CD4-positive, alpha-beta memory T cell (primary cell): Measurements from ENCODE around the gene WDR27. TPM values are rescaled to one million over a fixed set of nuclear protein-coding genes. Genes with fewer than 3 reads are reported as not detected.

ENCODE experiments used
- CTCF ChIA-PET: fragments of 350-600 bp; sonication (Branson Sonifier 250); formaldehyde crosslinking; loops from one replicate; lab custom pipeline; 2021; ENCODE audit warnings: inconsistent platforms; ENCODE audit not compliant: partially characterized antibody; lab: Charles Lee
- POLR2A ChIA-PET: fragments of 350-600 bp; sonication (Branson Sonifier 250); formaldehyde crosslinking; loops from one replicate; lab custom pipeline; 2021; ENCODE audit not compliant: partially characterized antibody; lab: Charles Lee
- DNase-seq, 5 donors: peaks; one replicate each; pipeline versions ENCODE4 v3.0.0 to v3.0.0-alpha.2; 2020 to 2022; ENCODE audit warnings: mixed read lengths in 1 of 5
- H3K27ac ChIP-seq: one replicate; pipeline ENCODE4 v1.7.0; 2013; ENCODE audit warnings: low read depth, low read length
- H3K27me3 ChIP-seq: 2 replicates; pipeline ENCODE4 v1.7.0; 2013; ENCODE audit warnings: mild to moderate bottlenecking, low read length, moderate library complexity; ENCODE audit not compliant: insufficient read depth
- H3K36me3 ChIP-seq: 2 replicates; pipeline ENCODE4 v1.7.0; 2013; ENCODE audit warnings: mild to moderate bottlenecking, low read length, moderate library complexity; ENCODE audit not compliant: insufficient read depth
- H3K4me1 ChIP-seq: 2 replicates; pipeline ENCODE4 v1.7.0; 2013; ENCODE audit warnings: mild to moderate bottlenecking, low read length, moderate library complexity; ENCODE audit not compliant: insufficient read depth
- H3K4me3 ChIP-seq, 2 donors: one replicate each; pipeline ENCODE4 v1.7.0; 2013; ENCODE audit warnings: low read length in 2 of 2, mild to moderate bottlenecking in 1 of 2
- H3K9me3 ChIP-seq, 2 donors: one replicate each; pipeline ENCODE4 v1.7.0; 2013; ENCODE audit warnings: low read length in 2 of 2, control low read depth in 1 of 2; ENCODE audit not compliant: control insufficient read depth in 1 of 2
- H3K27ac Mint-ChIP-seq, 7 donors: one replicate each; pipeline ENCODE4 v1.8.0; 2020 to 2021; ENCODE audit warnings: mixed read lengths in 7 of 7, mild to moderate bottlenecking in 6 of 7, inconsistent platforms in 3 of 7, moderate library complexity in 3 of 7
- H3K27me3 Mint-ChIP-seq, 2 donors: one replicate each; pipeline ENCODE4 v1.8.0; 2020 to 2021; ENCODE audit warnings: mixed read lengths in 2 of 2
- H3K36me3 Mint-ChIP-seq, 2 donors: one replicate each; pipeline ENCODE4 v1.8.0; 2020 to 2021; ENCODE audit warnings: mixed read lengths in 2 of 2, inconsistent platforms in 1 of 2, mild to moderate bottlenecking in 1 of 2
- H3K4me1 Mint-ChIP-seq, 4 donors: one replicate each; pipeline ENCODE4 v1.8.0; 2020 to 2021; ENCODE audit warnings: mixed read lengths in 4 of 4, mild to moderate bottlenecking in 1 of 4
- H3K4me3 Mint-ChIP-seq, 8 donors: one replicate each; pipeline ENCODE4 v1.8.0; 2020 to 2021; ENCODE audit warnings: mixed read lengths in 8 of 8, mild to moderate bottlenecking in 7 of 8, moderate library complexity in 6 of 8, inconsistent platforms in 3 of 8
- H3K9me3 Mint-ChIP-seq, 8 donors: one replicate each; pipeline ENCODE4 v1.8.0; 2020 to 2021; ENCODE audit warnings: mixed read lengths in 8 of 8, mild to moderate bottlenecking in 5 of 8, inconsistent platforms in 3 of 8, moderate library complexity in 1 of 8
- intact Hi-C: fragments of 100-400 bp; cut with micrococcal nuclease; formaldehyde crosslinking; loops from one replicate; pipeline ENCODE4 v1.15.1; 2023
- polyA plus RNA-seq, 2 donors: library from polyadenylated mRNA; unstranded; fragments of 300-500 nt; fragmentation: Illumina TruSeq; gene quantifications; one replicate each; pipeline ENCODE4 v1.2.3, GENCODE V29; 2021
- total RNA-seq, 2 experiments: library from RNA; stranded (reverse); gene quantifications; one replicate each; pipeline ENCODE4 v1.2.3, GENCODE V29; 2021

WDR27 gene
- total and polyA plus RNA-seq, 4 experiments from 2014 or later, result 5.9 to 82.8 (median 39.8) TPM

DNA sequence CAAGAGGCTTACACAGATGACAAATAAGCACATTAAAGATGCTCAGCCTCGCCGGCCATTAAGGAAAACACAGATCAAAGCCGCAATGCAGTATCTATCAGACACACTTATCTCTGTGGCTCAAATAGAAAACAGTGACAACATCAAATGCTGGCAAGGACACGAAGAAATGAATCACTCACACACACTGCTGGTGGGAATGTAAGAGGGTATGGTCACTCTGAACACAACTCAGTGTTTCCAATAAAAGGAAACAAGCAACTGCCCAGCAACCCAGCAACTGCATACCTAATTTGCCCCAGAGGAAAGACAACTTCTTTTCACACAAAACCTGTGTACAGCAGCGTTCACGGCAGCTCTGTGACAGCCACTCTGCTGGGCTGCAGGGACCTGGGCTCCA lies 155.8 kb downstream of the WDR27 start:
- Histone ChIP-seq H3K27ac (no peak overlapping the region), H3K27me3 (no peaks in the 10 kb centered on the region), H3K9me3 (no peaks in the 10 kb centered on the region), H3K4me3 (no peak overlapping the region), H3K36me3 (no peaks in the 10 kb centered on the region), H3K4me1 (no peaks in the 10 kb centered on the region)
- Mint-ChIP-seq H3K9me3 (peaks cover 0 to 19% (median 16%) of the 10 kb centered on the region in 8 donors), H3K27ac (no peak overlapping the region), H3K27me3 (no peaks in the 10 kb centered on the region), H3K4me1 (no peaks in the 10 kb centered on the region), H3K36me3 (peaks cover 0 to 21% of the 10 kb centered on the region in 2 donors), H3K4me3 (no peak overlapping the region)
- intact Hi-C loops, result no loop called here
- ChIA-PET CTCF (no interaction called here), POLR2A (no interaction called here)
- DNase-seq, result no peak

- no peaks in the 10 kb centered on the region for H3K36me3 ChIP-seq
- Mint-ChIP-seq H3K27me3 (no peaks in the 10 kb centered on the region), H3K27ac (no peak overlapping the region), H3K9me3 (peaks cover 0 to 15% (median 12%) of the 10 kb centered on the region in 8 donors), H3K4me1 (no peaks in the 10 kb centered on the region), H3K36me3 (peaks cover 0 to 17% of the 10 kb centered on the region in 2 donors), H3K4me3 (no peak overlapping the region)
- CTCF ChIA-PET, result no interaction called here
- H3K27ac ChIP-seq, result no peak overlapping the region
- intact Hi-C loops, result no loop called here
- H3K4me1 ChIP-seq, result no peaks in the 10 kb centered on the region
- no peak overlapping the region for H3K4me3 ChIP-seq
- no peaks in the 10 kb centered on the region for H3K9me3 ChIP-seq
- DNase-seq, result no peak
- no peaks in the 10 kb centered on the region for H3K27me3 ChIP-seq
- POLR2A ChIA-PET, result no interaction called here
Observed at GRCh38 chr6:169543704-169544103, 158.1 kb downstream of the WDR27 start.

- Histone ChIP-seq H3K27ac (no peak overlapping the region), H3K4me1 (no peaks in the 10 kb centered on the region), H3K4me3 (no peak overlapping the region), H3K9me3 (no peaks in the 10 kb centered on the region), H3K36me3 (no peaks in the 10 kb centered on the region), H3K27me3 (no peaks in the 10 kb centered on the region)
- no peak overlapping the region for H3K4me3 Mint-ChIP-seq
- peaks cover 0 to 8% (median 5%) of the 10 kb centered on the region in 8 donors for H3K9me3 Mint-ChIP-seq
- H3K36me3 Mint-ChIP-seq, result peaks cover 2 to 15% of the 10 kb centered on the region in 2 donors
- H3K27ac Mint-ChIP-seq, result no peak overlapping the region
- no peak for DNase-seq
- H3K4me1 Mint-ChIP-seq, result no peaks in the 10 kb centered on the region
- intact Hi-C loops, result no loop called here
- ChIA-PET POLR2A (no interaction called here), CTCF (no interaction called here)
- H3K27me3 Mint-ChIP-seq, result no peaks in the 10 kb centered on the region
Observed at GRCh38 chr6:169542491-169542890, 159.3 kb downstream of the WDR27 start.

- H3K36me3 ChIP-seq, result no peaks in the 10 kb centered on the region
- no peak overlapping the region for H3K27ac ChIP-seq
- Mint-ChIP-seq H3K36me3 (peaks cover 11 to 23% of the 10 kb centered on the region in 2 donors), H3K27ac (no peak overlapping the region), H3K4me3 (no peak overlapping the region), H3K27me3 (no peaks in the 10 kb centered on the region), H3K9me3 (peaks cover 7 to 29% (median 14%) of the 10 kb centered on the region in 8 donors), H3K4me1 (no peaks in the 10 kb centered on the region)
- ChIA-PET POLR2A (no interaction called here), CTCF (no interaction called here)
- no peaks in the 10 kb centered on the region for H3K27me3 ChIP-seq
- intact Hi-C loops, result no loop called here
- H3K9me3 ChIP-seq, result peaks cover 0 to 4% of the 10 kb centered on the region in 2 donors
- H3K4me1 ChIP-seq, result no peaks in the 10 kb centered on the region
- no peak overlapping the region for H3K4me3 ChIP-seq
- DNase-seq, result no peak
Observed at GRCh38 chr6:169539176-169539897, 162.5 kb downstream of the WDR27 start.

- peaks cover 19 to 39% of the 10 kb centered on the region in 2 donors for H3K36me3 Mint-ChIP-seq
- no peak overlapping the region for H3K27ac ChIP-seq
- H3K36me3 ChIP-seq, result no peaks in the 10 kb centered on the region
- ChIA-PET POLR2A (no interaction called here), CTCF (no interaction called here)
- intact Hi-C loops, result no loop called here
- no peaks in the 10 kb centered on the region for H3K4me1 Mint-ChIP-seq
- H3K27me3 ChIP-seq, result no peaks in the 10 kb centered on the region
- peaks cover 7 to 47% (median 22%) of the 10 kb centered on the region in 8 donors for H3K9me3 Mint-ChIP-seq
- H3K4me3 Mint-ChIP-seq, result no peak overlapping the region
- H3K27ac Mint-ChIP-seq, result no peak overlapping the region
- H3K4me3 ChIP-seq, result no peak overlapping the region
- H3K27me3 Mint-ChIP-seq, result no peaks in the 10 kb centered on the region
- peaks cover 0 to 7% of the 10 kb centered on the region in 2 donors for H3K9me3 ChIP-seq
- DNase-seq, result no peak
- H3K4me1 ChIP-seq, result no peaks in the 10 kb centered on the region
Observed at GRCh38 chr6:169536446-169537170, 165.2 kb downstream of the WDR27 start.

DNA sequence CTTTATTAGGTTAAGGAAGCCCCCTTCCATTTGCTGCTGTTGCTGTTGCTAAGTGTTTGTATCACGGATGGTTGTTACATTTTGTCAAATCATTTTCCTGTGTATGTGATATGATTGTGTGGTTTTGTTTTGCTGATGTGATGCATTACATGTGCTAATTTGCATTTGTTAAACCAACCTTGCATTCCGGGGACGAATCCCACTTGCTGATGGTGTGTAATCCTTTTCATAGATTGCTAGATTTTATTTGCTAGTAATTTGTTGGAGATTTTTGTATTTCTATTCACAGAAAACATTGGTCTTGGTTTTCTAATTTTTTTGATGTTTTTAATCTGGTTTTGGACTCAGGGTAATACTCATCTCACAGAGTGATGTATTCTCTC lies 167.8 kb downstream of the WDR27 start:
- Histone ChIP-seq H3K4me1 (peaks cover 6% of the 10 kb centered on the region), H3K4me3 (no peak overlapping the region), H3K36me3 (no peaks in the 10 kb centered on the region), H3K9me3 (peaks cover 0 to 7% of the 10 kb centered on the region in 2 donors), H3K27ac (no peak overlapping the region), H3K27me3 (no peaks in the 10 kb centered on the region)
- CTCF ChIA-PET, result no interaction called here
- Mint-ChIP-seq H3K36me3 (peaks cover 19 to 39% of the 10 kb centered on the region in 2 donors), H3K4me3 (no peak overlapping the region), H3K4me1 (peaks cover 11 to 13% (median 12%) of the 10 kb centered on the region in 4 donors), H3K27me3 (no peaks in the 10 kb centered on the region), H3K9me3 (peaks cover 7 to 47% (median 22%) of the 10 kb centered on the region in 8 donors), H3K27ac (no peak overlapping the region)
- DNase-seq, result no peak
- intact Hi-C loops, result no loop called here
- POLR2A ChIA-PET, result no interaction called here

GRCh38 chr6:169533301-169534038 lies 168.4 kb downstream of the WDR27 start:
- peaks cover 18 to 39% of the 10 kb centered on the region in 2 donors for H3K36me3 Mint-ChIP-seq
- H3K4me1 ChIP-seq, result peaks cover 6% of the 10 kb centered on the region

More at GRCh38 chr6:169533301-169534038, 168.4 kb downstream of the WDR27 start:
- H3K27me3 Mint-ChIP-seq, result no peaks in the 10 kb centered on the region
- Histone ChIP-seq H3K4me3 (no peak overlapping the region), H3K27ac (no peak overlapping the region), H3K9me3 (peaks cover 0 to 7% of the 10 kb centered on the region in 2 donors), H3K27me3 (no peaks in the 10 kb centered on the region), H3K36me3 (no peaks in the 10 kb centered on the region)
- intact Hi-C loops, result no loop called here
- no peak overlapping the region for H3K27ac Mint-ChIP-seq
- no peak for DNase-seq
- ChIA-PET CTCF (no interaction called here), POLR2A (no interaction called here)
- H3K4me3 Mint-ChIP-seq, result no peak overlapping the region
- peaks cover 7 to 47% (median 22%) of the 10 kb centered on the region in 8 donors for H3K9me3 Mint-ChIP-seq
- H3K4me1 Mint-ChIP-seq, result peaks cover 11 to 13% (median 12%) of the 10 kb centered on the region in 4 donors
